ENCODE data around the gene RPL6. TPM values are rescaled to one million over a fixed set of nuclear protein-coding genes. Genes with fewer than 3 reads are reported as not detected.

RPL6 gene
- total and polyA plus RNA-seq, 2 experiments from 2014 or later = 1,413 to 1,715 TPM

DNA sequence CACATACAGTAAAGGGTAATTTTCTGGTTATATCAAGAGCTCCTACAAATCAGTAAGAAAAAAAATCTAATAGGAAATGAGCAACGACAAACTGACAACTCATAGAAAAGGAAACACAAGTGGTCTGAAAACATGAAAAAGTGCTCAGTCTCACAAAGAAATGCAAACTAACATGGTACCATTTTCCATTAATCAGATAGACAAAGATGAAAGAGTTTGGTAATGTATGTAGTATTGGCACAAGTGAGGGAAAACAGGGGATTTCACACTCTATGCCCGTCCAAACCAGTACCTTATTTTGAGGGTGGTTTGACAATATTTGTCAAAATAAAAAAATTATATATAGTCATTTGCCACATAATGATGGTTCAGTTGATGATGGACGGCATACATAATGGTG, 22.6 kb upstream of the RPL6 start:
- no peaks in the 10 kb centered on the region for H3K36me3 ChIP-seq (ENCODE audit: insufficient read depth)
- no peaks in the 10 kb centered on the region for H3F3A ChIP-seq (replicated peaks; ENCODE audit: low read depth)
- no peak for ATAC-seq
- H3K27me3 ChIP-seq (ENCODE audit: insufficient read depth) = no peaks in the 10 kb centered on the region
- Mint-ChIP-seq H3K4me3 (no peak overlapping the region), H3K4me1 (no peaks in the 10 kb centered on the region), H3K27ac (no peak overlapping the region), H3K9me3 (no peaks in the 10 kb centered on the region), H3K36me3 (ENCODE audit: low read depth) (peaks cover 3% of the 10 kb centered on the region; the same call in 2 of the 3 replicates), H3K27me3 (ENCODE audit: insufficient read depth, low read depth, poor library complexity) (no peaks in the 10 kb centered on the region)
- H3K9me2 ChIP-seq (ENCODE audit: insufficient read depth) = no peaks in the 10 kb centered on the region
- H3K4me2 ChIP-seq = no peak overlapping the region
- H3K4me1 ChIP-seq (ENCODE audit: insufficient read depth) = no peaks in the 10 kb centered on the region
- no peak for DNase-seq (ENCODE audit: low spot score)
- no peak overlapping the region for H3K27ac ChIP-seq (ENCODE audit: low read depth)
- no peak overlapping the region for H3K4me3 ChIP-seq
- no peak overlapping the region for H2AFZ ChIP-seq
- H3K79me2 ChIP-seq (replicated peaks; ENCODE audit: insufficient read depth) = peaks cover 99% of the 10 kb centered on the region
- H4K20me1 ChIP-seq (replicated peaks; ENCODE audit: insufficient read depth) = peaks cover 45% of the 10 kb centered on the region
- TF ChIP-seq ZNF331 (CRISPR knock-in tag; IDR thresholded peaks at IDR 0.05; ENCODE audit: low read depth) (no peak), JUNB (IDR thresholded peaks at IDR 0.05; ENCODE audit: unreplicated experiment) (no peak), CREB1 (CRISPR knock-in tag; IDR thresholded peaks at IDR 0.05; ENCODE audit: low read depth) (no peak)
- TF ChIP-seq, protein P1, sequence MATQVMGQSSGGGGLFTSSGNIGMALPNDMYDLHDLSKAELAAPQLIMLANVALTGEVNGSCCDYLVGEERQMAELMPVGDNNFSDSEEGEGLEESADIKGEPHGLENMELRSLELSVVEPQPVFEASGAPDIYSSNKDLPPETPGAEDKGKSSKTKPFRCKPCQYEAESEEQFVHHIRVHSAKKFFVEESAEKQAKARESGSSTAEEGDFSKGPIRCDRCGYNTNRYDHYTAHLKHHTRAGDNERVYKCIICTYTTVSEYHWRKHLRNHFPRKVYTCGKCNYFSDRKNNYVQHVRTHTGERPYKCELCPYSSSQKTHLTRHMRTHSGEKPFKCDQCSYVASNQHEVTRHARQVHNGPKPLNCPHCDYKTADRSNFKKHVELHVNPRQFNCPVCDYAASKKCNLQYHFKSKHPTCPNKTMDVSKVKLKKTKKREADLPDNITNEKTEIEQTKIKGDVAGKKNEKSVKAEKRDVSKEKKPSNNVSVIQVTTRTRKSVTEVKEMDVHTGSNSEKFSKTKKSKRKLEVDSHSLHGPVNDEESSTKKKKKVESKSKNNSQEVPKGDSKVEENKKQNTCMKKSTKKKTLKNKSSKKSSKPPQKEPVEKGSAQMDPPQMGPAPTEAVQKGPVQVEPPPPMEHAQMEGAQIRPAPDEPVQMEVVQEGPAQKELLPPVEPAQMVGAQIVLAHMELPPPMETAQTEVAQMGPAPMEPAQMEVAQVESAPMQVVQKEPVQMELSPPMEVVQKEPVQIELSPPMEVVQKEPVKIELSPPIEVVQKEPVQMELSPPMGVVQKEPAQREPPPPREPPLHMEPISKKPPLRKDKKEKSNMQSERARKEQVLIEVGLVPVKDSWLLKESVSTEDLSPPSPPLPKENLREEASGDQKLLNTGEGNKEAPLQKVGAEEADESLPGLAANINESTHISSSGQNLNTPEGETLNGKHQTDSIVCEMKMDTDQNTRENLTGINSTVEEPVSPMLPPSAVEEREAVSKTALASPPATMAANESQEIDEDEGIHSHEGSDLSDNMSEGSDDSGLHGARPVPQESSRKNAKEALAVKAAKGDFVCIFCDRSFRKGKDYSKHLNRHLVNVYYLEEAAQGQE (IDR thresholded peaks at IDR 0.05; ENCODE audit: unreplicated experiment) = no peak
- TF ChIP-seq, protein P2, sequence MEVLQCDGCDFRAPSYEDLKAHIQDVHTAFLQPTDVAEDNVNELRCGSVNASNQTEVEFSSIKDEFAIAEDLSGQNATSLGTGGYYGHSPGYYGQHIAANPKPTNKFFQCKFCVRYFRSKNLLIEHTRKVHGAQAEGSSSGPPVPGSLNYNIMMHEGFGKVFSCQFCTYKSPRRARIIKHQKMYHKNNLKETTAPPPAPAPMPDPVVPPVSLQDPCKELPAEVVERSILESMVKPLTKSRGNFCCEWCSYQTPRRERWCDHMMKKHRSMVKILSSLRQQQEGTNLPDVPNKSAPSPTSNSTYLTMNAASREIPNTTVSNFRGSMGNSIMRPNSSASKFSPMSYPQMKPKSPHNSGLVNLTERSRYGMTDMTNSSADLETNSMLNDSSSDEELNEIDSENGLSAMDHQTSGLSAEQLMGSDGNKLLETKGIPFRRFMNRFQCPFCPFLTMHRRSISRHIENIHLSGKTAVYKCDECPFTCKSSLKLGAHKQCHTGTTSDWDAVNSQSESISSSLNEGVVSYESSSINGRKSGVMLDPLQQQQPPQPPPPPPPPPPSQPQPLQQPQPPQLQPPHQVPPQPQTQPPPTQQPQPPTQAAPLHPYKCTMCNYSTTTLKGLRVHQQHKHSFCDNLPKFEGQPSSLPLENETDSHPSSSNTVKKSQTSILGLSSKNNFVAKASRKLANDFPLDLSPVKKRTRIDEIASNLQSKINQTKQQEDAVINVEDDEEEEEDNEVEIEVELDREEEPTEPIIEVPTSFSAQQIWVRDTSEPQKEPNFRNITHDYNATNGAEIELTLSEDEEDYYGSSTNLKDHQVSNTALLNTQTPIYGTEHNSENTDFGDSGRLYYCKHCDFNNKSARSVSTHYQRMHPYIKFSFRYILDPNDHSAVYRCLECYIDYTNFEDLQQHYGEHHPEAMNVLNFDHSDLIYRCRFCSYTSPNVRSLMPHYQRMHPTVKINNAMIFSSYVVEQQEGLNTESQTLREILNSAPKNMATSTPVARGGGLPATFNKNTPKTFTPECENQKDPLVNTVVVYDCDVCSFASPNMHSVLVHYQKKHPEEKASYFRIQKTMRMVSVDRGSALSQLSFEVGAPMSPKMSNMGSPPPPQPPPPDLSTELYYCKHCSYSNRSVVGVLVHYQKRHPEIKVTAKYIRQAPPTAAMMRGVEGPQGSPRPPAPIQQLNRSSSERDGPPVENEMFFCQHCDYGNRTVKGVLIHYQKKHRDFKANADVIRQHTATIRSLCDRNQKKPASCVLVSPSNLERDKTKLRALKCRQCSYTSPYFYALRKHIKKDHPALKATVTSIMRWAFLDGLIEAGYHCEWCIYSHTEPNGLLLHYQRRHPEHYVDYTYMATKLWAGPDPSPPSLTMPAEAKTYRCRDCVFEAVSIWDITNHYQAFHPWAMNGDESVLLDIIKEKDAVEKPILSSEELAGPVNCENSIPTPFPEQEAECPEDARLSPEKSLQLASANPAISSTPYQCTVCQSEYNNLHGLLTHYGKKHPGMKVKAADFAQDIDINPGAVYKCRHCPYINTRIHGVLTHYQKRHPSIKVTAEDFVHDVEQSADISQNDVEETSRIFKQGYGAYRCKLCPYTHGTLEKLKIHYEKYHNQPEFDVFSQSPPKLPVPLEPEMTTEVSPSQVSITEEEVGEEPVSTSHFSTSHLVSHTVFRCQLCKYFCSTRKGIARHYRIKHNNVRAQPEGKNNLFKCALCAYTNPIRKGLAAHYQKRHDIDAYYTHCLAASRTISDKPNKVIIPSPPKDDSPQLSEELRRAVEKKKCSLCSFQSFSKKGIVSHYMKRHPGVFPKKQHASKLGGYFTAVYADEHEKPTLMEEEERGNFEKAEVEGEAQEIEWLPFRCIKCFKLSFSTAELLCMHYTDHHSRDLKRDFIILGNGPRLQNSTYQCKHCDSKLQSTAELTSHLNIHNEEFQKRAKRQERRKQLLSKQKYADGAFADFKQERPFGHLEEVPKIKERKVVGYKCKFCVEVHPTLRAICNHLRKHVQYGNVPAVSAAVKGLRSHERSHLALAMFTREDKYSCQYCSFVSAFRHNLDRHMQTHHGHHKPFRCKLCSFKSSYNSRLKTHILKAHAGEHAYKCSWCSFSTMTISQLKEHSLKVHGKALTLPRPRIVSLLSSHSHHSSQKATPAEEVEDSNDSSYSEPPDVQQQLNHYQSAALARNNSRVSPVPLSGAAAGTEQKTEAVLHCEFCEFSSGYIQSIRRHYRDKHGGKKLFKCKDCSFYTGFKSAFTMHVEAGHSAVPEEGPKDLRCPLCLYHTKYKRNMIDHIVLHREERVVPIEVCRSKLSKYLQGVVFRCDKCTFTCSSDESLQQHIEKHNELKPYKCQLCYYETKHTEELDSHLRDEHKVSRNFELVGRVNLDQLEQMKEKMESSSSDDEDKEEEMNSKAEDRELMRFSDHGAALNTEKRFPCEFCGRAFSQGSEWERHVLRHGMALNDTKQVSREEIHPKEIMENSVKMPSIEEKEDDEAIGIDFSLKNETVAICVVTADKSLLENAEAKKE (CRISPR knock-in tag; IDR thresholded peaks at IDR 0.05) = no peak

All from GM23338 (cell line).